ENCODE results near the gene CCDC57.

DNA sequence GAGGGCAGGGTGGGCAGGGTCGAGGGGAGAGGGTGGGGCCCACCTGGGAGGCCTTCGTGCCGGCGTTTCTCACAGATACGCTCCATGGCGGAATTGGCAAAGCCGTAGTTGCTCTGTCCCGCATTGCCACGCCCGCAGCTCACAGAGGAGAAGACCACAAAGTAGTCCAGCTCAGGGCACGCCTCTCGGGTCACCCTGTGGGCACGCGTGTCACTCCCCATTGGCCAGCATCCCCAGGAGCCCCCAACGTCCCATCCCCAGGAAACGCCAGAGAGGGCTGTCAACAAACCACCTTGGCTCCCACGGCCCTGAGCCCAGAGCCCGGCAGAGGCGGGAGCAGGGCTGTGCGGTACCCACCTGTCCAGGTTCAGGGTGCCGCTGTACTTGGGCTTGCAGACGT, 130.7 kb downstream of the CCDC57 start:
- TF ChIP-seq CTCF (conservative IDR thresholded peaks at IDR 0.05; ENCODE audit: low read depth, low read length) (no peak), EZH2phosphoT487 (IDR thresholded peaks at IDR 0.05; ENCODE audit: borderline replicate concordance, low read length) (no peak)
